ENCODE measurements around the gene ZC3HAV1. TPM values are rescaled to one million over a fixed set of nuclear protein-coding genes. Genes with fewer than 3 reads are reported as not detected.

The ZC3HAV1 gene
- total and polyA plus RNA-seq, 2 experiments from 2014 or later = 24.8 to 56.8 TPM

DNA sequence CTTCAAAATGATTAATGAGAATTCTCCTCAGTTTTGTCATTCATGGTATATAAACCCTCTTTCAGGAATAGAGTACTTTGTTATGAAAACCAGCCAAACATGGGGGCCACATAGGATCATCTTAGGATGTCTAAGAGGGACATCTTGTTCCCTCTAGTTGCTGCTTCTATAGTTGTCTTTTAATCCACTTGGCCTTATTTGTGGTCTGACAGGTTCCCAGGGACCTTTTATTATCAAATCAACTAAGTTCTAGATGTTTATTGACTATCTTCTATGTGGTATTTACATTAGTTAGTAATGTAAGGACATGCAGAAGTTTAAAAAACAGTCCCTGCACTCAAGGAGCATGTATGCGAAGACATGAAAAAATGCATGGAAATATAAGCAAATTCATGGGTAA, 1.6 kb upstream of the ZC3HAV1 start:
- Histone ChIP-seq H3K4me1 (ENCODE audit: insufficient read depth) (peaks cover 9% of the 10 kb centered on the region), H2AFZ (no peak overlapping the region), H3K36me3 (ENCODE audit: insufficient read depth) (no peaks in the 10 kb centered on the region), H3K4me2 (no peak overlapping the region), H3K27ac (ENCODE audit: low read depth) (no peak overlapping the region), H3K4me3 (no peak overlapping the region), H3K79me2 (replicated peaks; ENCODE audit: insufficient read depth) (peaks cover 20% of the 10 kb centered on the region), H3F3A (replicated peaks; ENCODE audit: low read depth) (0 out of 2 replicates have a peak, but pooled peaks cover 5% of the 10 kb centered on the region), H4K20me1 (replicated peaks; ENCODE audit: insufficient read depth) (0 out of 2 replicates have a peak, but pooled peaks cover 2% of the 10 kb centered on the region), H3K9me2 (ENCODE audit: insufficient read depth) (peaks cover 14% of the 10 kb centered on the region; the same call in 1 of the 2 replicates), H3K27me3 (ENCODE audit: insufficient read depth) (peaks cover 21% of the 10 kb centered on the region)
- ATAC-seq (no peak), DNase-seq (ENCODE audit: low spot score) (no peak)
- Mint-ChIP-seq H3K27ac (no peak overlapping the region), H3K4me3 (no peak overlapping the region), H3K9me3 (no peaks in the 10 kb centered on the region; the same call in 2 of the 3 replicates), H3K27me3 (ENCODE audit: insufficient read depth, low read depth, poor library complexity) (peaks cover 28% of the 10 kb centered on the region), H3K4me1 (peaks cover 16% of the 10 kb centered on the region), H3K36me3 (ENCODE audit: low read depth) (peaks cover 7% of the 10 kb centered on the region; the same call in 1 of the 3 replicates)
- TF ChIP-seq ZNF114 (CRISPR knock-in tag; IDR thresholded peaks at IDR 0.05) (no peak), EZH2 (IDR thresholded peaks at IDR 0.05; ENCODE audit: low read depth, unreplicated experiment) (no peak), ETS1 (IDR thresholded peaks at IDR 0.05) (no peak), NANOG (IDR thresholded peaks at IDR 0.05; ENCODE audit: borderline replicate concordance) (no peak), ZNF331 (CRISPR knock-in tag; IDR thresholded peaks at IDR 0.05; ENCODE audit: low read depth) (no peak), POLR2AphosphoS5 (IDR thresholded peaks at IDR 0.05; ENCODE audit: low read depth) (no peak), EZH2phosphoT487 (IDR thresholded peaks at IDR 0.05; ENCODE audit: unreplicated experiment) (no peak), JUNB (IDR thresholded peaks at IDR 0.05; ENCODE audit: unreplicated experiment) (no peak), ZNF462 (CRISPR knock-in tag; IDR thresholded peaks at IDR 0.05) (no peak), CREB1 (CRISPR knock-in tag; IDR thresholded peaks at IDR 0.05; ENCODE audit: low read depth) (no peak), STAT1 (IDR thresholded peaks at IDR 0.05; ENCODE audit: unreplicated experiment) (no peak)
- TF ChIP-seq, protein P1, sequence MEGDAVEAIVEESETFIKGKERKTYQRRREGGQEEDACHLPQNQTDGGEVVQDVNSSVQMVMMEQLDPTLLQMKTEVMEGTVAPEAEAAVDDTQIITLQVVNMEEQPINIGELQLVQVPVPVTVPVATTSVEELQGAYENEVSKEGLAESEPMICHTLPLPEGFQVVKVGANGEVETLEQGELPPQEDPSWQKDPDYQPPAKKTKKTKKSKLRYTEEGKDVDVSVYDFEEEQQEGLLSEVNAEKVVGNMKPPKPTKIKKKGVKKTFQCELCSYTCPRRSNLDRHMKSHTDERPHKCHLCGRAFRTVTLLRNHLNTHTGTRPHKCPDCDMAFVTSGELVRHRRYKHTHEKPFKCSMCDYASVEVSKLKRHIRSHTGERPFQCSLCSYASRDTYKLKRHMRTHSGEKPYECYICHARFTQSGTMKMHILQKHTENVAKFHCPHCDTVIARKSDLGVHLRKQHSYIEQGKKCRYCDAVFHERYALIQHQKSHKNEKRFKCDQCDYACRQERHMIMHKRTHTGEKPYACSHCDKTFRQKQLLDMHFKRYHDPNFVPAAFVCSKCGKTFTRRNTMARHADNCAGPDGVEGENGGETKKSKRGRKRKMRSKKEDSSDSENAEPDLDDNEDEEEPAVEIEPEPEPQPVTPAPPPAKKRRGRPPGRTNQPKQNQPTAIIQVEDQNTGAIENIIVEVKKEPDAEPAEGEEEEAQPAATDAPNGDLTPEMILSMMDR (conservative IDR thresholded peaks at IDR 0.05; ENCODE audit: low read depth in 2 of 2) = no peak
- TF ChIP-seq, protein P2, sequence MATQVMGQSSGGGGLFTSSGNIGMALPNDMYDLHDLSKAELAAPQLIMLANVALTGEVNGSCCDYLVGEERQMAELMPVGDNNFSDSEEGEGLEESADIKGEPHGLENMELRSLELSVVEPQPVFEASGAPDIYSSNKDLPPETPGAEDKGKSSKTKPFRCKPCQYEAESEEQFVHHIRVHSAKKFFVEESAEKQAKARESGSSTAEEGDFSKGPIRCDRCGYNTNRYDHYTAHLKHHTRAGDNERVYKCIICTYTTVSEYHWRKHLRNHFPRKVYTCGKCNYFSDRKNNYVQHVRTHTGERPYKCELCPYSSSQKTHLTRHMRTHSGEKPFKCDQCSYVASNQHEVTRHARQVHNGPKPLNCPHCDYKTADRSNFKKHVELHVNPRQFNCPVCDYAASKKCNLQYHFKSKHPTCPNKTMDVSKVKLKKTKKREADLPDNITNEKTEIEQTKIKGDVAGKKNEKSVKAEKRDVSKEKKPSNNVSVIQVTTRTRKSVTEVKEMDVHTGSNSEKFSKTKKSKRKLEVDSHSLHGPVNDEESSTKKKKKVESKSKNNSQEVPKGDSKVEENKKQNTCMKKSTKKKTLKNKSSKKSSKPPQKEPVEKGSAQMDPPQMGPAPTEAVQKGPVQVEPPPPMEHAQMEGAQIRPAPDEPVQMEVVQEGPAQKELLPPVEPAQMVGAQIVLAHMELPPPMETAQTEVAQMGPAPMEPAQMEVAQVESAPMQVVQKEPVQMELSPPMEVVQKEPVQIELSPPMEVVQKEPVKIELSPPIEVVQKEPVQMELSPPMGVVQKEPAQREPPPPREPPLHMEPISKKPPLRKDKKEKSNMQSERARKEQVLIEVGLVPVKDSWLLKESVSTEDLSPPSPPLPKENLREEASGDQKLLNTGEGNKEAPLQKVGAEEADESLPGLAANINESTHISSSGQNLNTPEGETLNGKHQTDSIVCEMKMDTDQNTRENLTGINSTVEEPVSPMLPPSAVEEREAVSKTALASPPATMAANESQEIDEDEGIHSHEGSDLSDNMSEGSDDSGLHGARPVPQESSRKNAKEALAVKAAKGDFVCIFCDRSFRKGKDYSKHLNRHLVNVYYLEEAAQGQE (IDR thresholded peaks at IDR 0.05; ENCODE audit: unreplicated experiment) = no peak
